SK-N-SH treated with all-trans-retinoic acid at 6 μM for 48 hours (cell line): ENCODE results near the gene TSPAN33.

ENCODE experiments used
- BACH2 ChIP-seq: fragments of 250-450 bp; sonication (Bioruptor Pico); IDR thresholded peaks from 2 replicates; pipeline ENCODE4 v1.9.0; 2021; ENCODE audit warnings: mild to moderate bottlenecking, borderline replicate concordance
- CSDC2 ChIP-seq: fragments of 250-450 bp; sonication (Bioruptor Pico); IDR thresholded peaks from 2 replicates; pipeline ENCODE4 v1.5.0; 2020; ENCODE audit warnings: mild to moderate bottlenecking, moderate library complexity
- ISL1 ChIP-seq: fragments of 250-450 bp; sonication (Bioruptor Pico); IDR thresholded peaks from 2 replicates; pipeline ENCODE4 v2.1.2; 2022; ENCODE audit warnings: mild to moderate bottlenecking, moderate library complexity
- PPARA ChIP-seq: fragments of 250-450 bp; sonication (Bioruptor Pico); IDR thresholded peaks from 2 replicates; pipeline ENCODE4 v1.5.0; 2020; ENCODE audit warnings: mild to moderate bottlenecking, borderline replicate concordance
- RARB ChIP-seq: fragments of 250-450 bp; sonication (Bioruptor Pico); IDR thresholded peaks from 2 replicates; pipeline ENCODE4 v1.8.0; 2021; ENCODE audit warnings: mild to moderate bottlenecking, moderate library complexity
- TCF4 ChIP-seq: fragments of 250-450 bp; sonication (Bioruptor Pico); IDR thresholded peaks from 2 replicates; pipeline ENCODE4 v1.8.0; 2021; ENCODE audit warnings: mild to moderate bottlenecking, moderate library complexity, borderline replicate concordance
- ZC3H10 ChIP-seq: fragments of 250-450 bp; sonication (Bioruptor Pico); IDR thresholded peaks from 2 replicates; pipeline ENCODE4 v1.5.1; 2021; ENCODE audit warnings: mild to moderate bottlenecking, moderate library complexity
- ZNF565 ChIP-seq: fragments of 450-650 bp; formaldehyde crosslinking; conservative IDR thresholded peaks from 2 replicates; pipeline ENCODE4 v1.5.0; 2020; ENCODE audit warnings: low read depth, mild to moderate bottlenecking, moderate library complexity
- TF ChIP-seq, protein P1 (sequence below): fragments of 250-450 bp; sonication (Bioruptor Pico); IDR thresholded peaks from 2 replicates; pipeline ENCODE4 v1.8.0; 2020; ENCODE audit warnings: mild to moderate bottlenecking, moderate library complexity, borderline replicate concordance
- TF ChIP-seq, protein P2 (sequence below): fragments of 250-450 bp; sonication (Bioruptor Pico); IDR thresholded peaks from 2 replicates; pipeline ENCODE4 v1.5.0; 2020; ENCODE audit warnings: mild to moderate bottlenecking, moderate library complexity

DNA sequence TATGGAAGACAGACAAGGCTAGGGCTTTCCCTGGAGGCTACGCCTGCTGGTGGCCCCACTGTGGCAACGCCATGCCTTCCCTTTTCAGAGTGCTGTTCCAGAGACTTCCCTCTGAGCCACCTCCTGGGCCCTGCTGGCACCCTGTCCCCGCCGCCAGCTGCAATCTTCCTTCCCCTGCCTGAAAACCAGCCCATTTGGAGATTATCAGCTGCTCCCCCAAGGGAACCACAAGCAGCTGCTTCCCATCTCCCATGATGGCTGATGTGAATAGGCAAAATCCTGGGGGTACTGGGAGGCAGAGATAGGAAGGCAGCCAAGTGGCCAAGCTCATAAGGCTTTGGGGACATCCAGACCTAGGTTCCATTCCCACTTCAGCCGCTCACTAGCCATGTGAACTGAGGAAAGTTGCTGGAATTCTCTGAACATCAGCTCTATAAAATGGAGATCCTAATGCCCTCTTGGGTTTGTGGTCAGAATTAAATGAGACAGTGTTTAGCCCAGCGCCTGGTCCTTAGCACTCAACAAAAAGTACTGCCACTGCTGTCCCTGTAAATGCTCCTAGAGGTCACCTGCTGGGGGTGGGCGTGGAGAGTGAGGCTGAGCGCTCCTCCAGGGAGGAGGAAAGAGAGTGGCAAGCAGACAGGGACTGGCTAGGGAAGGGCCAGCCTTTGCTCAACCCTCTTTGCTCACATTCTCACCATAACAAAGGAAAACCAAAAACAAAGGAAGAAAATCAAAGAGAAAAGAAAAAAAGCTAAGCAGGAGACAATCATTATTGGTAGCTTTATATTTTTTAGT lies 5.9 kb downstream of the TSPAN33 start:
- no peak for TF ChIP-seq ZNF565 (CRISPR knock-in tag)
- TF ChIP-seq ZC3H10: no peak
- TF ChIP-seq CSDC2 (CRISPR knock-in tag): no peak
- TF ChIP-seq BACH2 (CRISPR knock-in tag): no peak
- TF ChIP-seq, protein P1, sequence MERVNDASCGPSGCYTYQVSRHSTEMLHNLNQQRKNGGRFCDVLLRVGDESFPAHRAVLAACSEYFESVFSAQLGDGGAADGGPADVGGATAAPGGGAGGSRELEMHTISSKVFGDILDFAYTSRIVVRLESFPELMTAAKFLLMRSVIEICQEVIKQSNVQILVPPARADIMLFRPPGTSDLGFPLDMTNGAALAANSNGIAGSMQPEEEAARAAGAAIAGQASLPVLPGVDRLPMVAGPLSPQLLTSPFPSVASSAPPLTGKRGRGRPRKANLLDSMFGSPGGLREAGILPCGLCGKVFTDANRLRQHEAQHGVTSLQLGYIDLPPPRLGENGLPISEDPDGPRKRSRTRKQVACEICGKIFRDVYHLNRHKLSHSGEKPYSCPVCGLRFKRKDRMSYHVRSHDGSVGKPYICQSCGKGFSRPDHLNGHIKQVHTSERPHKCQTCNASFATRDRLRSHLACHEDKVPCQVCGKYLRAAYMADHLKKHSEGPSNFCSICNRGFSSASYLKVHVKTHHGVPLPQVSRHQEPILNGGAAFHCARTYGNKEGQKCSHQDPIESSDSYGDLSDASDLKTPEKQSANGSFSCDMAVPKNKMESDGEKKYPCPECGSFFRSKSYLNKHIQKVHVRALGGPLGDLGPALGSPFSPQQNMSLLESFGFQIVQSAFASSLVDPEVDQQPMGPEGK (CRISPR knock-in tag): no peak
- no peak for TF ChIP-seq RARB
- no peak for TF ChIP-seq ISL1 (CRISPR knock-in tag)
- TF ChIP-seq PPARA (CRISPR knock-in tag): no peak
- no peak for TF ChIP-seq TCF4 (CRISPR knock-in tag)
- TF ChIP-seq, protein P2, sequence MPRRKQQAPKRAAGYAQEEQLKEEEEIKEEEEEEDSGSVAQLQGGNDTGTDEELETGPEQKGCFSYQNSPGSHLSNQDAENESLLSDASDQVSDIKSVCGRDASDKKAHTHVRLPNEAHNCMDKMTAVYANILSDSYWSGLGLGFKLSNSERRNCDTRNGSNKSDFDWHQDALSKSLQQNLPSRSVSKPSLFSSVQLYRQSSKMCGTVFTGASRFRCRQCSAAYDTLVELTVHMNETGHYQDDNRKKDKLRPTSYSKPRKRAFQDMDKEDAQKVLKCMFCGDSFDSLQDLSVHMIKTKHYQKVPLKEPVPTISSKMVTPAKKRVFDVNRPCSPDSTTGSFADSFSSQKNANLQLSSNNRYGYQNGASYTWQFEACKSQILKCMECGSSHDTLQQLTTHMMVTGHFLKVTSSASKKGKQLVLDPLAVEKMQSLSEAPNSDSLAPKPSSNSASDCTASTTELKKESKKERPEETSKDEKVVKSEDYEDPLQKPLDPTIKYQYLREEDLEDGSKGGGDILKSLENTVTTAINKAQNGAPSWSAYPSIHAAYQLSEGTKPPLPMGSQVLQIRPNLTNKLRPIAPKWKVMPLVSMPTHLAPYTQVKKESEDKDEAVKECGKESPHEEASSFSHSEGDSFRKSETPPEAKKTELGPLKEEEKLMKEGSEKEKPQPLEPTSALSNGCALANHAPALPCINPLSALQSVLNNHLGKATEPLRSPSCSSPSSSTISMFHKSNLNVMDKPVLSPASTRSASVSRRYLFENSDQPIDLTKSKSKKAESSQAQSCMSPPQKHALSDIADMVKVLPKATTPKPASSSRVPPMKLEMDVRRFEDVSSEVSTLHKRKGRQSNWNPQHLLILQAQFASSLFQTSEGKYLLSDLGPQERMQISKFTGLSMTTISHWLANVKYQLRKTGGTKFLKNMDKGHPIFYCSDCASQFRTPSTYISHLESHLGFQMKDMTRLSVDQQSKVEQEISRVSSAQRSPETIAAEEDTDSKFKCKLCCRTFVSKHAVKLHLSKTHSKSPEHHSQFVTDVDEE (CRISPR knock-in tag): no peak
